GM15510 (cell line): ENCODE results near the gene ZNF280D.

Source experiments
- POLR2A ChIP-seq: IDR thresholded peaks from 3 replicates; pipeline ENCODE4 v1.6.1; 2011; ENCODE audit warnings: borderline replicate concordance; ENCODE audit not compliant: insufficient read length; ENCODE audit errors: extremely low read depth

Gene ZNF280D

GRCh38 chr15:56758770-56759449, 25.6 kb upstream of the ZNF280D start:
- TF ChIP-seq POLR2A: no peak

- no peak for TF ChIP-seq POLR2A
Observed at GRCh38 chr15:56757875-56758274, 24.6 kb upstream of the ZNF280D start.

- no peak for TF ChIP-seq POLR2A
Observed at GRCh38 chr15:56754772-56755370, 21.6 kb upstream of the ZNF280D start.

GRCh38 chr15:56752986-56753385, 19.7 kb upstream of the ZNF280D start:
- TF ChIP-seq POLR2A: no peak

GRCh38 chr15:56749982-56750381, 16.7 kb upstream of the ZNF280D start:
- no peak for TF ChIP-seq POLR2A

GRCh38 chr15:56744701-56745683, 11.7 kb upstream of the ZNF280D start:
- TF ChIP-seq POLR2A: no peak

- TF ChIP-seq POLR2A: no peak
Observed at GRCh38 chr15:56741541-56741940, 8.2 kb upstream of the ZNF280D start.

- TF ChIP-seq POLR2A: no peak
Observed at GRCh38 chr15:56739964-56740640, 6.8 kb upstream of the ZNF280D start.

- TF ChIP-seq POLR2A: no peak
Observed at GRCh38 chr15:56739474-56739873, 6.2 kb upstream of the ZNF280D start.

GRCh38 chr15:56737791-56738190, 4.5 kb upstream of the ZNF280D start:
- TF ChIP-seq POLR2A: no peak

- no peak for TF ChIP-seq POLR2A
Observed at GRCh38 chr15:56736881-56737707, 3.8 kb upstream of the ZNF280D start.

- TF ChIP-seq POLR2A: no peak
Observed at GRCh38 chr15:56736308-56736707, 3.0 kb upstream of the ZNF280D start.

- no peak for TF ChIP-seq POLR2A
Observed at GRCh38 chr15:56735589-56735988, 2.3 kb upstream of the ZNF280D start.
